Measurements from ENCODE around the gene ARHGEF11. TPM values are rescaled to one million over a fixed set of nuclear protein-coding genes. Genes with fewer than 3 reads are reported as not detected.

Gene ARHGEF11
- total and polyA plus RNA-seq, 2 donors (not counting 1 experiment from before 2014, with no cell fraction given), result 1.0 to 4.6 TPM

GRCh38 chr1:156914440-156914856, 131.1 kb downstream of the ARHGEF11 start:
- peaks cover 4% of the 10 kb centered on the region for H3K9me3 Mint-ChIP-seq (ENCODE audit: insufficient read depth)
- WGBS (ENCODE audit: insufficient coverage), result 84% methylated on average over 8 of the region's 9 CpGs
- Histone ChIP-seq H3K4me3 (ENCODE audit: control extremely low read depth in 1 of 5, extremely low read depth in 1 of 5, insufficient read depth in 1 of 5, low read depth in 2 of 5, low read length in 4 of 5) (no peak overlapping the region), H3K9me3 (ENCODE audit: control extremely low read depth in 1 of 3, control insufficient read depth in 2 of 3, insufficient read depth in 1 of 3, low read length in 2 of 3) (peaks cover 0 to 5% (median 0%) of the 10 kb centered on the region in 3 donors), H2AFZ (ENCODE audit: insufficient read depth, low read depth, low read length, poor library complexity, severe bottlenecking) (no peak overlapping the region), H3K27me3 (replicated peaks in 1 of 4; ENCODE audit: control extremely low read depth in 1 of 4, control insufficient read depth in 3 of 4, insufficient read depth in 4 of 4, low read length in 3 of 4) (peaks cover 0 to 24% (median 6%) of the 10 kb centered on the region in 4 experiments), H3K4me1 (ENCODE audit: control insufficient read depth in 2 of 2, insufficient read depth in 2 of 2, low read length in 2 of 2) (no peaks in the 10 kb centered on the region), H3K9ac (ENCODE audit: low read length) (no peak overlapping the region), H3K27ac (ENCODE audit: low read length in 2 of 2) (no peak overlapping the region), H4K20me1 (ENCODE audit: control insufficient read depth, insufficient read depth, low read length, poor library complexity, severe bottlenecking) (no peaks in the 10 kb centered on the region), H3K4me2 (replicated peaks; ENCODE audit: low read depth, low read length, poor library complexity, severe bottlenecking) (no peak overlapping the region), H3K79me2 (ENCODE audit: control insufficient read depth, insufficient read depth, low read length) (no peaks in the 10 kb centered on the region), H3K36me3 (replicated peaks in 1 of 2; ENCODE audit: control extremely low read depth in 1 of 2, control insufficient read depth in 1 of 2, extremely low read depth in 1 of 2, insufficient read depth in 2 of 2, low read length in 1 of 2) (no peaks in the 10 kb centered on the region)
- ChIA-PET POLR2A (no interaction called here), CTCF (no interaction called here)
- DNase-seq (no peak), ATAC-seq (ENCODE audit: low read depth) (no peak)
- intact Hi-C loops (cut with micrococcal nuclease), result loop anchor here (5.0 kb wide), 1 partner anchor 243 kb away; no protein-coding TSS in a partner anchor
- no peaks in the 10 kb centered on the region for H3K4me1 Mint-ChIP-seq
- H3K27me3 Mint-ChIP-seq, result peaks cover 46% of the 10 kb centered on the region
- no peak overlapping the region for H3K27ac Mint-ChIP-seq
- TF ChIP-seq EZH2 (IDR thresholded peaks at IDR 0.05; ENCODE audit: borderline replicate concordance, insufficient read depth, low read depth, low read length, poor library complexity, severe bottlenecking) (no peak), CTCF (IDR thresholded peaks at IDR 0.05) (no peak)
- no peak overlapping the region for H3K4me3 Mint-ChIP-seq

- Histone ChIP-seq H4K20me1 (ENCODE audit: control insufficient read depth, insufficient read depth, low read length, poor library complexity, severe bottlenecking) (no peaks in the 10 kb centered on the region), H3K4me3 (ENCODE audit: control extremely low read depth in 1 of 5, extremely low read depth in 1 of 5, insufficient read depth in 1 of 5, low read depth in 2 of 5, low read length in 4 of 5) (no peak overlapping the region), H3K27me3 (replicated peaks in 1 of 4; ENCODE audit: control extremely low read depth in 1 of 4, control insufficient read depth in 3 of 4, insufficient read depth in 4 of 4, low read length in 3 of 4) (peaks cover 0 to 24% (median 5%) of the 10 kb centered on the region in 4 experiments), H3K36me3 (replicated peaks in 1 of 2; ENCODE audit: control extremely low read depth in 1 of 2, control insufficient read depth in 1 of 2, extremely low read depth in 1 of 2, insufficient read depth in 2 of 2, low read length in 1 of 2) (no peaks in the 10 kb centered on the region), H3K79me2 (ENCODE audit: control insufficient read depth, insufficient read depth, low read length) (no peaks in the 10 kb centered on the region), H3K4me1 (ENCODE audit: control insufficient read depth in 2 of 2, insufficient read depth in 2 of 2, low read length in 2 of 2) (no peaks in the 10 kb centered on the region), H2AFZ (ENCODE audit: insufficient read depth, low read depth, low read length, poor library complexity, severe bottlenecking) (no peak overlapping the region), H3K27ac (ENCODE audit: low read length in 2 of 2) (no peak overlapping the region), H3K9ac (ENCODE audit: low read length) (no peak overlapping the region), H3K4me2 (replicated peaks; ENCODE audit: low read depth, low read length, poor library complexity, severe bottlenecking) (no peak overlapping the region), H3K9me3 (ENCODE audit: control extremely low read depth in 1 of 3, control insufficient read depth in 2 of 3, insufficient read depth in 1 of 3, low read length in 2 of 3) (peaks cover 0 to 5% (median 0%) of the 10 kb centered on the region in 3 donors)
- no peak for TF ChIP-seq EZH2 (IDR thresholded peaks at IDR 0.05; ENCODE audit: borderline replicate concordance, insufficient read depth, low read depth, low read length, poor library complexity, severe bottlenecking)
- TF ChIP-seq CTCF (IDR thresholded peaks at IDR 0.05), result no peak
- Mint-ChIP-seq H3K27ac (no peak overlapping the region), H3K9me3 (ENCODE audit: insufficient read depth) (peaks cover 4% of the 10 kb centered on the region), H3K27me3 (peaks cover 42% of the 10 kb centered on the region), H3K4me1 (no peaks in the 10 kb centered on the region), H3K4me3 (no peak overlapping the region)
- ChIA-PET CTCF (no interaction called here), POLR2A (no interaction called here)
- intact Hi-C loops (cut with micrococcal nuclease), result loop anchor here (5.0 kb wide), 1 partner anchor 243 kb away; no protein-coding TSS in a partner anchor
- WGBS (ENCODE audit: insufficient coverage), result 93% methylated on average over 11 of the region's 13 CpGs
- DNase-seq (no peak), ATAC-seq (ENCODE audit: low read depth) (no peak)
Observed at GRCh38 chr1:156913809-156914387, 131.6 kb downstream of the ARHGEF11 start.

Measured in B cell (primary cell).